HG02759 (cell line): Measurements from ENCODE around the gene GSTM1.
"Not testable (repeated sequence)": the region's sequence is repeated elsewhere in the genome, so short reads cannot be mapped to it uniquely, and the experiment has no call there.

ENCODE experiments used
- ATAC-seq: cut with Tn5 transposase; IDR thresholded peaks from one replicate; pipeline ENCODE4 v1.9.1; 2021; ENCODE audit warnings: mild to moderate bottlenecking, moderate library complexity; ENCODE audit not compliant: unreplicated experiment

Gene GSTM1

DNA sequence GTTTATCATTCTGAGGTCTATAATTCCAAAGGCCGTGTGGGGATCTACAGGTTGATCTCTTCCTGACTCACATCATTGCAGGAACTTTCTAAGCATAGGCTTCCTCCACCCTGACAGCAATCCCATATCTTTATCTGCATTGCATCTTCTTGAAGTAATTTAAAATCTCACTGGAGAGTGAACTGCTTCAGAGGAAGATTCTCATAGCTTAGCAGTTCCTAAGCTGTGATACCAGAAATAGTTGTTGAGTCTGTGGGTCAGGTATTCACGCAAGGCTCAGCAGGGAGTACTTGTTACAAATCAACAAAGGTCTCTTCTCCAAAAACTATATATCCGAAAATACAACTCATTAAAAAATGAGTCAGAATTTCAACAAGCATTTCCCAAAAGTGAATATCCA is 7.5 kb downstream of the GSTM1 start:
- ATAC-seq, result not testable (repeated sequence)

- no peak for ATAC-seq
These were observed 9.4 kb downstream of the GSTM1 start for GRCh38 chr1:109697066-109697465.

DNA sequence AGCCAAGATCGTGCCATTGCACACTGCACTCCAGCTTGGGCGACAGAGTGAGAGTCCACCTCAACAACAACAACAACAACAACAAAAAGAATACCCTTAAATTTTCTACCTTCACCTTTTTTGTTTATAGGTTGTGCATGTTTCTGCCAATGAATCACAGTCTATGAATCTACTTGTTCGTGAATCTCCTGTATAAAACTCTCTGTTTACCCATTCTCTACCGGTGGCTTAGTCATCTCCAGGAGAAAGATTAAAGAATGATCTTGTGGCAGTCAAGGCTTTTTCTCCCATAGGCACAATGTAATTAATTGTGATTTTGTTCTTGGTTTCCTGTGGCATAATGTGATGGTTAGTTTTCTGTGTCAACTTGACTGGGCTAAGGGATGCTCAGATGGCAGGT is 10.2 kb downstream of the GSTM1 start:
- ATAC-seq, result not testable (repeated sequence)

DNA sequence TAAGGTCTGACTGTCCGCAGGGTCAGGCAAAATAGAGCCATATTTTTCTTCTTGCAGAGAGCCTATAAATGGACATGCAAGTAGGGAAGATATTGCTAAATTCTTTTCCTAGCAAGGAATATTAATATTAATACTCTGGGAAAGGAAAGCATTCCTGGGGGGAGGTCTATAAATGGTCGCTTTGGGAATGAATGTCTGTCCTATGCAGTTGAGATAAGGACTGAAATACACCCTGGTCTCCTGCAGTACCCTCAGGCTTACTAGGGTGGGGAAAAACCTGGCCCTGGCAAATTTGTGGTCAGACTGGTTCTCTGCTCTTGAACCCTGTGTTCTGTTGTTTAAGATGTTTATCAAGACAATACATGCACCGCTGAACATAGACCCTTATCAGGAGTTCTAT is 15.3 kb downstream of the GSTM1 start:
- ATAC-seq, result not testable (repeated sequence)

DNA sequence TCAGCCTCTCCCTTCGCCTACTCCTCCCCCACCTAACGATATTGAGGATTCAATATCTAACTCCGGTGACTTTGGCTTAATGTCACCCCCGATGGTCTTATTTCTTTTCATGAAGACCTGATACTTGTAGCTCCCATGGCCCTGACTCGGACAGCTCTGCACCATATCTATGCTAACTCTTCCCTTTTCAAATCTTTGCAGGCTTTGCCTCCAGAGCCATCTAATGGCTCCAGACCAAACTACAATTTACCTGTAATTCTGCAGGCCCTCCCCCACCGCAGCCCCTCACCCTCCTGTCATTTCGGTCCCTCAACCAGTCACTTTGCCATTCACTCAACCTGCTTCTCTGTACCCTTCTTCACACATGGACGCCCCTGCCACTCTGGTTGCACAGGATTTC is 16.6 kb downstream of the GSTM1 start:
- no peak for ATAC-seq

DNA sequence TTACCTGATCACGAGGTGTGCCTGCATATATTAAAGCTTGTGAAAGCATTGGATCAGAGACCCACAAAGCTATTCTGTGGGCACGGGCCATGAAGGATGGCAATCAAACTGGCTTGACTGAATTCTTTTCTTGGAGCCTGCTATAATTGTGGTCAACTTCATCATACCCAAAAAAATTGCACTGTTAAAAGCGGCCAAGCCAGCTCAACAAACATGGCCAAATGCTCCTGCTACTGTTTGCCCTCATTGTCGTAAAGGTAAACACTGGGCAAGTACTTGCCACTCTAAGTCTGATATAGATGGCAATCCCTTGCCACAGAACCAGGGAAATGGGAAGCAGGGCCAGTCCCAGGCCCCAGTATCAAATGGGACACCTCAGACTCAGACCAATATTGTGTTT is 17.8 kb downstream of the GSTM1 start:
- ATAC-seq, result no peak

DNA sequence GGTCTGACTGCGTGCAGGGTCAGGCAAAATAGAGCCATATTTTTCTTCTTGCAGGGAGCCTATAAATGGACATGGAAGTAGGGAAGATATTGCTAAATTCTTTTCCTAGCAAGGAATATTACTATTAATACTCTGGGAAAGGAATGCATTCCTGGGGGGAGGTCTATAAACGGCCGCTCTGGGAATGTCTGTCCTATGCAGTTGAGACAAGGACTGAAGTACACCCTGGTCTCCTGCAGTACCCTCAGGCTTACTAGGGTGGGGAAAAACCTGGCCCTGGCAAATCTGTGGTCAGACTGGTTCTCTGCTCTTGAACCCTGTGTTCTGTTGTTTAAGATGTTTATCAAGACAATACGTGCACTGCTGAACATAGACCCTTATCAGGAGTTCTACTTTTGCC is 21.3 kb downstream of the GSTM1 start:
- not testable (repeated sequence) for ATAC-seq

DNA sequence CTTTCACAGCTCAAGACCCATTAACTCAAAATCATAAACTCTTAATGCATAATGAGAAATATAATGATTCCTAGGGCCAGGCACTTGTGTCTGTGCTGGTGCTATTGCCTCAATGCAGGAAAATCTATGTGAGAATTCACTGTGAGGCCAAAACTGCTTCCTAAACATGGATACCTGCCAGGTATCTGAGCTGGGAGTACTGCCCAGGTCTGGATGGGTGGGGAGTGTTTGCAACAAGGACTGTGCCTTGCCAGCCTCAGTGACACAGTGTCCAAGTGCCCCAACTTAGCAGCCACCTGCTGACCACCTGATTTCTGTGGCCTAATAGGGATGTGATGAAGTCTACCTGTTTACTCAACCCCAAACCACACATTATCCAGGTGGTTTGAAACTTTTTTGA is 22.2 kb downstream of the GSTM1 start:
- ATAC-seq, result not testable (repeated sequence)

GRCh38 chr1:109711593-109712320 is 24.1 kb downstream of the GSTM1 start, which contains the start of gene GSTM5:
Gene GSTM5, plus strand, starts transcription at chr1:109712251. Its CDS starts 62 bp downstream, at chr1:109712313.
- ATAC-seq, result not testable (repeated sequence)

DNA sequence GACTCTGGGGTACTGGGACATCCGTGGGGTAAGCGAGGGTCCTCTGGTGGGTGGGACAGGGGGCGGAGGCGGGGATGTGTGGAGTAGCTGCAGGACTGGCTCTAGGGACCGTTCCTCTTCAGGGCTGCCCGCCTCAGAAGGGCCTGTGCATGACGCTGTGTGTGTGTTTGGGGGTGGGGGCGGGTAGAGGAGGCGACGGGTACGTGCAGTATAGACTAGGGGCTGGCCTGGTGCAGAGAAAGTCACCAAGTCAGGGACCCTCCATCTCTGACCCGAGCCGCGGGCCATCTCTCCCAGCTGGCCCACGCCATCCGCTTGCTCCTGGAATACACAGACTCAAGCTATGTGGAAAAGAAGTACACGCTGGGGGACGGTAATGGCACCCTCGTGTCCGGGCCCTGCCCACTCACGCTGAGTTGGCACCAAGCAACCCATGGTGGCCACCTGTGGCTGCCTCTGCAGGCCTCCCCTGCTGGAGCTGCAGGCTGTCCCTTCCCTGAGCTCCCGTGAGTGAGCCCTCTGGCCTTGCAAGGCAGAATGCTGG is 24.8 kb downstream of the GSTM1 start:
- no peak for ATAC-seq

DNA sequence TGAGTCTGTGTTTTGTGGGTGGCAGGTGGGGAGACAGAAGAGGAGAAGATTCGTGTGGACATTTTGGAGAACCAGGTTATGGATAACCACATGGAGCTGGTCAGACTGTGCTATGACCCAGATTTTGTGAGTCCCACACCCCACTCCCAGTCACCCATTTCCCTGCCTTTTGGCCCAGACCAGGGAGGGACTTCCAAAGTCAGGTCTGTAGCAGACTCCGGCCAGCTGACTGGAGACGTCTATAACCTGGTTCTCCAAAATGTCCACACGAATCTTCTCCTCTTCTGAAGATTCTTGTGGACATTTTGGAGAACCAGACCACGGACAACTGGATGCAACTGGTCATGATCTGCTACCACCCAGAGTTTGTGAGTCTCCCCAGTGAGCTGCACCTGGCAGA is 26.0 kb downstream of the GSTM1 start:
- ATAC-seq, result no peak

- no peak for ATAC-seq
These were observed 27.2 kb downstream of the GSTM1 start for GRCh38 chr1:109714661-109715372.

DNA sequence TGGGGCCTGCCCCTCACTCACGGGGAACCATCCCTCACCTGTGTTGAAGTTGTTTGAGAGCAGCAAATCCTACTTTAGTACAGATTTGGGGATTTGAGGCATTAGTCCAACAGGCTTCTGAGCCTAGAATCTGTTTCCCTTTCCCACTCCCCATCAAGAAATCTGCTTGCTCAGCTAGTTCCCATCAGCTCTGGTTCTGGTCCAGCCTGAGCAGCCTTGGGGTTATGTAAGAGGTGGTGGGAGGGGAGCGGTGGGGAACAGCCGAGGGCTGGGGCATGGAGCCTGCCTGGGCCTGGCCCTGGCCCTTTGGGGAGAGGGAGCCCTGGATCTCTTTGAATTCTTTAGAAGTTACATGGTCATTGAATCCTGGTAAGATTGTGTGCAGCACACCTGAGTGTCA is 28.5 kb downstream of the GSTM1 start:
- ATAC-seq, result no peak

- ATAC-seq, result no peak
These were observed 29.0 kb downstream of the GSTM1 start for GRCh38 chr1:109716570-109717090.

GRCh38 chr1:109717729-109718128 is 30.1 kb downstream of the GSTM1 start:
- no peak for ATAC-seq

- no peak for ATAC-seq
These were observed 30.9 kb downstream of the GSTM1 start for GRCh38 chr1:109718495-109718894.

DNA sequence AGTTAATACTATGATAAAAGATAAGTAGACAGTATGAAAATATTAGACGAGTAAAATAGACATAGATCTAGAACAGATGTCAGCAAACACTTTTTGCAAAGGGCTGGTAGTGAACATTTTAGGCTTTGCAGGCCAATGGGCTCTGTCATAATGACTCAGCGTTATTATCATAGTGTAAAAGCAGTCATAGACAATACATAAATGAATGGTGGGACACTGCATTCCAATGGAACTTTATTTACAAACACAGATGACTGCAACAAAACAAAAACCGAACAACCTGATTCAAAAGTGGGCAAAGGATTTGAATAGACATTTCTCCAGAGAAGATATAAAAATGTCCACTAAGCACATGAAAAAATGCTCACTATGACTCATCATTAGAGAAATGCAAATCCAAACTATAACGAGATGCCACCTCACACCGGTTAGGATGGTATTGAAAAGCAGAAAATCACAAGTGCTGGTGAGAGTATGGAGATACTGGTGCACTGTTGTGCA is 31.8 kb downstream of the GSTM1 start:
- ATAC-seq, result no peak

GRCh38 chr1:109721042-109721441 is 33.4 kb downstream of the GSTM1 start:
- ATAC-seq, result no peak

DNA sequence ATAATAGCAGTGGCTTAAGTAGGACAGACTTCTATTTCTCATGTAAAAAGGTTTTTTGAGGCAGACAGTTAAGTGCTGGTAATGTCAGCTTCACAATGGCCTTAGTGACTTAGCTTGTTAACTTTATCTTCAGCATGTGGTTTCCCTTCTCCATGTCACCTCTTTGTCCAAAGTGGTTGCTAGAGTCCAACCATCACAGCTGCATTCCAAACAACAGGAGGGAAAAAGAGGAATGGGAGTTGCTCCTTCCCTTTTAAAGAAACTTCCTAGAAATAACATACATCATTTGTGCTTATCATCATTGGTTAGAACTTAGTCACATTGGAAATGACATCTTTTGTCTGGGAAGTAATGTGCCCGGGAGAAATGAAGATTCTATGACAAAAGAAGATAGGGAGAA is 34.4 kb downstream of the GSTM1 start:
- ATAC-seq, result no peak

GRCh38 chr1:109722908-109723691 is 35.5 kb downstream of the GSTM1 start:
- no peak for ATAC-seq

DNA sequence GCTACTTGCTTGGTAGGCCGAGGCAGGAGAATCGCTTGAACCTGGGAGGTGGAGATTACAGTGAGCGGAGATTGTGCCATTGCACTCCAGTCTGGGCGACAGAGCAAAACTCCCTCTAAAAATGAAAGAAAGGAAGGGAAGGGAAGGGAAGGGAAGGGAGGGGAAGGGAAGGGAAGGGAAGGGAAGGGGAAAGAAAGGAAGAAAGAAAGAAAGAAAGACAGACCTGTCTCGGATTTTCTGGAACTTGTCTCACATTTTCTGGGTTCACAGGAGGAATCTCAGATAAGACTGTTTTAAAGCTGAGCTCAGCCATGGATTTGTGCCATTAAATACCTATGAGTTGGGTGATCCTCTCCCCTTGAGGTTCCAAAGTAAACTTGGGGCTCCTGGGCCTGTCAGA is 37.3 kb downstream of the GSTM1 start:
- ATAC-seq, result no peak
